Spleen (tissue), 7 donors: ENCODE data around the gene ADARB2.

Source experiments
- POLR2A ChIP-seq, 3 donors: fragments of 450-650 bp; IDR thresholded peaks; one replicate each; pipeline ENCODE4 v1.5.1; 2017; ENCODE audit warnings: antibody characterized with exemption in 3 of 3, mild to moderate bottlenecking in 1 of 3
- POLR2AphosphoS5 ChIP-seq, 3 donors: sonication (generic); formaldehyde crosslinking; IDR thresholded peaks; one replicate each; pipeline ENCODE4 v1.5.1; 2017; ENCODE audit warnings: antibody characterized with exemption in 3 of 3
- TF ChIP-seq, protein P1 (sequence below), 11 experiments: fragments of 200-600 bp in 7 of 11; fragments of 450-650 bp in 4 of 11; sonication (generic) in 4 of 11; IDR thresholded peaks in 8 of 11; conservative IDR thresholded peaks in 3 of 11; 1 replicate in 7 of 11; 2 replicates in 4 of 11; pipeline versions ENCODE4 v1.4.0 to v1.8.0; 2016 to 2021; ENCODE audit warnings: antibody characterized with exemption in 11 of 11, inconsistent platforms in 4 of 11, mild to moderate bottlenecking in 1 of 11
- donor health status: DM: no; HTN: no; CAD: no; lungs with moderate emphysema.
- donor health status: DM: no; HTN: no; CAD: no.
- donor health status: DM: no; HTN: no; CAD: no.

- TF ChIP-seq, protein P1, sequence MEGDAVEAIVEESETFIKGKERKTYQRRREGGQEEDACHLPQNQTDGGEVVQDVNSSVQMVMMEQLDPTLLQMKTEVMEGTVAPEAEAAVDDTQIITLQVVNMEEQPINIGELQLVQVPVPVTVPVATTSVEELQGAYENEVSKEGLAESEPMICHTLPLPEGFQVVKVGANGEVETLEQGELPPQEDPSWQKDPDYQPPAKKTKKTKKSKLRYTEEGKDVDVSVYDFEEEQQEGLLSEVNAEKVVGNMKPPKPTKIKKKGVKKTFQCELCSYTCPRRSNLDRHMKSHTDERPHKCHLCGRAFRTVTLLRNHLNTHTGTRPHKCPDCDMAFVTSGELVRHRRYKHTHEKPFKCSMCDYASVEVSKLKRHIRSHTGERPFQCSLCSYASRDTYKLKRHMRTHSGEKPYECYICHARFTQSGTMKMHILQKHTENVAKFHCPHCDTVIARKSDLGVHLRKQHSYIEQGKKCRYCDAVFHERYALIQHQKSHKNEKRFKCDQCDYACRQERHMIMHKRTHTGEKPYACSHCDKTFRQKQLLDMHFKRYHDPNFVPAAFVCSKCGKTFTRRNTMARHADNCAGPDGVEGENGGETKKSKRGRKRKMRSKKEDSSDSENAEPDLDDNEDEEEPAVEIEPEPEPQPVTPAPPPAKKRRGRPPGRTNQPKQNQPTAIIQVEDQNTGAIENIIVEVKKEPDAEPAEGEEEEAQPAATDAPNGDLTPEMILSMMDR (IDR thresholded peaks at IDR 0.05 in 8 of 11, conservative IDR thresholded peaks at IDR 0.05 in 3 of 11): no peak
- TF ChIP-seq POLR2AphosphoS5 (IDR thresholded peaks at IDR 0.05) (no peak), POLR2A (IDR thresholded peaks at IDR 0.05) (no peak)
Observed at GRCh38 chr10:1572519-1573333, 164.6 kb downstream of the ADARB2 start.
